GM12878 (cell line): ENCODE data around the gene GPBAR1. TPM values are rescaled to one million over a fixed set of nuclear protein-coding genes. Genes with fewer than 3 reads are reported as not detected.
A peak's percentile ranks its signal among the peaks of the same experiment; 100 is the strongest.

Experiments used
- ATAC-seq: fragments of 200-7000 bp; cut with Tn5 transposase; 3 replicates; pipeline ENCODE4 v1.9.1; 2020; ENCODE audit warnings: mild to moderate bottlenecking, moderate library complexity
- BruUV-seq: library from RNA; stranded (reverse); fragments of 400-500 nt; replicated peaks from 2 replicates; lab custom pipeline; 2021; lab: Mats Ljungman, UMichigan
- CTCF ChIA-PET: fragments of 300-600 bp; sonication (Branson Sonifier 250); formaldehyde crosslinking; extraction: SDS; loops from one replicate; lab custom pipeline; 2021; ENCODE audit warnings: inconsistent platforms; lab: Yijun Ruan, JAX
- POLR2A ChIA-PET: fragments of 350-600 bp; formaldehyde crosslinking; extraction: SDS; loops from one replicate; lab custom pipeline; 2021; ENCODE audit warnings: inconsistent platforms; lab: Charles Lee
- RAD21 ChIA-PET: fragments of 300-600 bp; sonication (Branson Sonifier 250); formaldehyde crosslinking; loops from one replicate; lab custom pipeline; 2023; ENCODE audit warnings: antibody characterized with exemption; ENCODE audit not compliant: unreplicated experiment; lab: Charles Lee
- SMC1A ChIA-PET: fragments of 300-600 bp; sonication (Branson Sonifier 250); formaldehyde crosslinking; loops from one replicate; lab custom pipeline; 2023; ENCODE audit not compliant: unreplicated experiment, uncharacterized antibody; lab: Charles Lee
- DNase-seq: peaks from one replicate; pipeline ENCODE4 v3.0.0-alpha.2; 2011; ENCODE audit warnings: low read depth, low spot score
- FAIRE-seq: peaks from 3 replicates; lab custom pipeline; 2011; peaks lifted over from hg19 to GRCh38; lab: Jason Lieb, UNC
- H2AFZ ChIP-seq: 2 replicates; pipeline ENCODE4 v1.6.0; 2011; ENCODE audit warnings: low read depth, low read length, control low read depth; ENCODE audit not compliant: control insufficient read depth
- H3K27ac ChIP-seq: 2 replicates; pipeline ENCODE4 v1.5.1; 2011; ENCODE audit warnings: control low read depth; ENCODE audit not compliant: control insufficient read depth, insufficient read depth
- H3K27me3 ChIP-seq, 2 experiments: replicated peaks in 1 of 2; 2 replicates each; pipeline versions ENCODE4 v1.6.0 to v1.6.1; 2011; ENCODE audit warnings: low read length in 1 of 2; ENCODE audit not compliant: control insufficient read depth in 2 of 2, insufficient read depth in 2 of 2
- H3K36me3 ChIP-seq, 2 experiments: 2 replicates each; pipeline ENCODE4 v1.5.1; 2011; ENCODE audit warnings: low read length in 1 of 2; ENCODE audit not compliant: control insufficient read depth in 2 of 2, insufficient read depth in 2 of 2
- H3K4me1 ChIP-seq: 2 replicates; pipeline ENCODE4 v1.6.1; 2011; ENCODE audit warnings: mild to moderate bottlenecking, low read length, moderate library complexity, mixed read lengths; ENCODE audit not compliant: control insufficient read depth, insufficient read depth
- H3K4me2 ChIP-seq: 2 replicates; pipeline ENCODE4 v1.6.0; 2011; ENCODE audit warnings: control low read depth; ENCODE audit not compliant: control insufficient read depth, insufficient read depth
- H3K4me3 ChIP-seq: fragments of 200-600 bp; sonication (generic); 2 replicates; pipeline ENCODE4 v1.5.1; 2016
- H3K79me2 ChIP-seq: 2 replicates; pipeline ENCODE4 v1.6.0; 2011; ENCODE audit warnings: low read length; ENCODE audit not compliant: control insufficient read depth, insufficient read depth
- H3K9ac ChIP-seq: 2 replicates; pipeline ENCODE4 v1.8.0; 2011; ENCODE audit warnings: low read length, control low read depth, mixed read lengths; ENCODE audit not compliant: control insufficient read depth, insufficient read depth
- H3K9me3 ChIP-seq: replicated peaks from 3 replicates; pipeline ENCODE4 v1.5.1; 2011; ENCODE audit warnings: mild to moderate bottlenecking, low read length; ENCODE audit not compliant: control insufficient read depth, insufficient read depth
- H4K20me1 ChIP-seq: 2 replicates; pipeline ENCODE4 v1.6.0; 2011; ENCODE audit not compliant: control insufficient read depth, insufficient read depth
- BCLAF1 ChIP-seq: fragments of 450-650 bp; IDR thresholded peaks from 2 replicates; pipeline ENCODE4 v1.6.1; 2017; ENCODE audit warnings: antibody characterized with exemption, mild to moderate bottlenecking, moderate library complexity
- BRCA1 ChIP-seq: IDR thresholded peaks from 2 replicates; pipeline ENCODE4 v1.6.1; 2011; ENCODE audit warnings: low read depth, low read length, improper control_type of control experiment
- E2F4 ChIP-seq: IDR thresholded peaks from 2 replicates; pipeline ENCODE4 v1.6.1; 2012; ENCODE audit warnings: low read depth, low read length, improper control_type of control experiment
- EZH2 ChIP-seq: IDR thresholded peaks from 2 replicates; pipeline ENCODE4 v1.6.1; 2012; ENCODE audit warnings: low read depth, mild to moderate bottlenecking, control low read depth, inconsistent platforms, low read length, borderline replicate concordance; ENCODE audit not compliant: control insufficient read depth
- HDAC6 ChIP-seq: fragments of 200-600 bp; sonication (generic); IDR thresholded peaks from one replicate; pipeline ENCODE4 v1.8.0; 2017; ENCODE audit warnings: antibody characterized with exemption; ENCODE audit not compliant: unreplicated experiment
- RAD21 ChIP-seq: IDR thresholded peaks from 2 replicates; pipeline ENCODE4 v1.6.1; 2011; ENCODE audit warnings: mild to moderate bottlenecking, low read depth, low read length, moderate library complexity; ENCODE audit not compliant: insufficient read depth
- RUNX3 ChIP-seq: IDR thresholded peaks from 2 replicates; pipeline ENCODE4 v1.6.1; 2012; ENCODE audit warnings: low read length, inconsistent platforms
- SUPT20H ChIP-seq: IDR thresholded peaks from 2 replicates; pipeline ENCODE4 v1.6.1; 2011; ENCODE audit warnings: low read depth, mild to moderate bottlenecking, low read length, moderate library complexity, borderline replicate concordance; ENCODE audit not compliant: control insufficient read depth
- TARDBP ChIP-seq: IDR thresholded peaks from 2 replicates; pipeline ENCODE4 v1.6.1; 2016; ENCODE audit warnings: borderline replicate concordance
- TCF12 ChIP-seq: IDR thresholded peaks from 2 replicates; pipeline ENCODE4 v1.6.1; 2011; ENCODE audit warnings: low read depth, mild to moderate bottlenecking, low read length
- TCF7 ChIP-seq: IDR thresholded peaks from 2 replicates; pipeline ENCODE4 v1.6.1; 2014; ENCODE audit warnings: antibody characterized with exemption, borderline replicate concordance
- WGBS: methylation state at CpG from one replicate; pipeline ENCODE4 v1.1.6; 2016; ENCODE audit warnings: low lambda C conversion rate; ENCODE audit not compliant: insufficient replicate concordance, insufficient coverage; ENCODE audit errors: missing lambda C conversion rate; 5-methylcytosine and 5-hydroxymethylcytosine counted together
- in situ Hi-C: fragments of 300-500 bp; cut with MboI; formaldehyde crosslinking; loops from 9 replicates; pipeline ENCODE4 v1.14.3; 2018; ENCODE audit warnings: mixed read lengths
- intact Hi-C: fragments of 100-400 bp; cut with micrococcal nuclease; formaldehyde crosslinking; loops from one replicate; pipeline ENCODE4 v1.14.2; 2022; ENCODE audit not compliant: unreplicated experiment
- polyA plus RNA-seq, 11 experiments: library from polyadenylated mRNA; depleted of rRNA in 4 of 11; unstranded in 6 of 11; stranded (reverse) in 5 of 11; fragments of >200 nt; fragmentation: Nextera tagmentation in 4 of 11; fragmentation: Illumina TruSeq in 1 of 11; extraction: Ambion mirVana in 4 of 11; extraction: Trizol in 1 of 11; gene quantifications; 1 replicate in 1 of 11; 2 replicates in 10 of 11; pipeline versions ENCODE4 v1.2.1 to v1.2.3, GENCODE V29; 2011 to 2016; ENCODE audit warnings: inconsistent platforms in 2 of 11, missing spikeins in 2 of 11, low read depth in 1 of 11
- total RNA-seq, 4 experiments: library from RNA; depleted of rRNA in 3 of 4; stranded (reverse); fragments of >200 nt in 3 of 4; fragmentation: Illumina TruSeq in 1 of 4; extraction: Trizol in 1 of 4; gene quantifications; 2 replicates each; pipeline versions ENCODE4 v1.2.1 to v1.2.3, GENCODE V29; 2013 to 2021

The GPBAR1 gene
- total and polyA plus RNA-seq, 10 of the 15 experiments (the other 5 are each of a cell fraction or from before 2014, with no cell fraction given): 0.03 to 0.36 (median 0.11) TPM; not detected in 3

- in situ Hi-C loops (no loop called here), intact Hi-C loops (loop anchor here (1.0 kb wide), 1 partner anchor 10 kb away; no protein-coding TSS in a partner anchor)
- POLR2A ChIA-PET: interaction anchor here (0.6 to 6.6 kb wide), 8 partner anchors 10 to 1722 kb away, joined by 3 to 98 read pairs (median 4); partner anchors contain the start of gene ARPC2
- H3K36me3 ChIP-seq: peaks cover 9 to 44% of the 10 kb centered on the region in 2 experiments
- H4K20me1 ChIP-seq: peaks cover 12% of the 10 kb centered on the region
- peak overlapping the region; percentile 21 for H3K4me3 ChIP-seq
- SMC1A ChIA-PET: interaction anchor here (1.3 to 4.0 kb wide), 6 partner anchors 8 to 60 kb away, joined by 4 to 73 read pairs (median 16); partner anchors contain the start of gene ARPC2
- H3K4me2 ChIP-seq: peak overlapping the region; percentile 75
- no peak overlapping the region for H2AFZ ChIP-seq
- ATAC-seq: no peak
- H3K27ac ChIP-seq: peak overlapping the region; percentile 72
- H3K9ac ChIP-seq: no peak overlapping the region
- RAD21 ChIA-PET: interaction anchor here (0.6 to 4.6 kb wide), 7 partner anchors 10 to 59 kb away, joined by 3 to 84 read pairs (median 6); partner anchors contain the start of genes AAMP, ARPC2 and PNKD
- BruUV-seq: no TSS peak
- H3K27me3 ChIP-seq: no peaks in the 10 kb centered on the region
- CTCF ChIA-PET: interaction anchor here (0.7 to 3.6 kb wide), 8 partner anchors 8 to 57 kb away, joined by 3 to 58 read pairs (median 6); no protein-coding TSS in a partner anchor
- H3K4me1 ChIP-seq: peaks cover 31% of the 10 kb centered on the region
- 54% methylated on average over 6 of the region's 6 CpGs for WGBS
- no peak for FAIRE-seq
- no peaks in the 10 kb centered on the region for H3K9me3 ChIP-seq
- DNase-seq: no peak
- TF ChIP-seq TARDBP: no peak
- TF ChIP-seq EZH2: no peak
- no peak for TF ChIP-seq SUPT20H
- no peak for TF ChIP-seq HDAC6
- no peak for TF ChIP-seq BCLAF1
- no peak for TF ChIP-seq BRCA1
- TF ChIP-seq TCF7: no peak
- no peak for TF ChIP-seq E2F4
- no peak for TF ChIP-seq TCF12
- TF ChIP-seq RUNX3: no peak
- TF ChIP-seq RAD21: no peak
- H3K79me2 ChIP-seq: peaks cover 48% of the 10 kb centered on the region
These were observed 32.3 kb upstream of the GPBAR1 start for GRCh38 chr2:218228366-218229090.
